Trophoblast cell (in vitro differentiated cells and primary cell): Measurements from ENCODE around the gene TCP11L2.

Experiments used
- DNase-seq, 2 donors: peaks; one replicate each; pipeline ENCODE4 v3.0.0-alpha.2; 2016
- H2AFZ ChIP-seq: 2 replicates; pipeline ENCODE4 v1.6.1; 2013; ENCODE audit warnings: low read length, moderate library complexity, mild to moderate bottlenecking; ENCODE audit not compliant: insufficient read depth, poor library complexity
- H2AK5ac ChIP-seq: 2 replicates; pipeline ENCODE4 v1.6.1; 2013; ENCODE audit warnings: mild to moderate bottlenecking, low read length
- H2BK120ac ChIP-seq: 2 replicates; pipeline ENCODE4 v1.6.1; 2013; ENCODE audit warnings: low read length, mild to moderate bottlenecking, moderate library complexity; ENCODE audit not compliant: insufficient read depth, poor library complexity
- H2BK12ac ChIP-seq: 2 replicates; pipeline ENCODE4 v1.6.1; 2013; ENCODE audit warnings: mild to moderate bottlenecking, low read length, moderate library complexity
- H2BK5ac ChIP-seq: 2 replicates; pipeline ENCODE4 v1.6.1; 2013; ENCODE audit warnings: low read length, low read depth, moderate library complexity, mild to moderate bottlenecking; ENCODE audit not compliant: poor library complexity
- H3K14ac ChIP-seq: 2 replicates; pipeline ENCODE4 v1.6.1; 2013; ENCODE audit warnings: mild to moderate bottlenecking, low read length
- H3K18ac ChIP-seq: 2 replicates; pipeline ENCODE4 v1.6.1; 2013; ENCODE audit warnings: mild to moderate bottlenecking, low read length
- H3K23ac ChIP-seq: 2 replicates; pipeline ENCODE4 v1.6.1; 2013; ENCODE audit warnings: low read length
- H3K27ac ChIP-seq: 2 replicates; pipeline ENCODE4 v1.5.1; 2013; ENCODE audit warnings: low read depth, mild to moderate bottlenecking, inconsistent platforms, low read length, moderate library complexity
- H3K27me3 ChIP-seq: 2 replicates; pipeline ENCODE4 v1.6.1; 2013; ENCODE audit warnings: inconsistent platforms, mild to moderate bottlenecking, low read length, moderate library complexity; ENCODE audit not compliant: insufficient read depth
- H3K36me3 ChIP-seq, 2 experiments: 1 replicate in 1 of 2; 2 replicates in 1 of 2; pipeline ENCODE4 v1.6.1; 2013; ENCODE audit warnings: low read length in 2 of 2, mild to moderate bottlenecking in 2 of 2, moderate library complexity in 1 of 2; ENCODE audit not compliant: insufficient read depth in 2 of 2, control insufficient read depth in 1 of 2
- H3K4ac ChIP-seq: 2 replicates; pipeline ENCODE4 v1.6.1; 2013; ENCODE audit warnings: low read depth, mild to moderate bottlenecking, low read length, moderate library complexity
- H3K4me1 ChIP-seq, 2 experiments: 1 replicate in 1 of 2; 2 replicates in 1 of 2; pipeline ENCODE4 v1.6.1; 2013; ENCODE audit warnings: low read length in 2 of 2, mild to moderate bottlenecking in 2 of 2, moderate library complexity in 1 of 2; ENCODE audit not compliant: insufficient read depth in 2 of 2, control insufficient read depth in 1 of 2
- H3K4me2 ChIP-seq: 2 replicates; pipeline ENCODE4 v1.6.1; 2013; ENCODE audit warnings: inconsistent platforms, mild to moderate bottlenecking, low read length, moderate library complexity
- H3K4me3 ChIP-seq: 2 replicates; pipeline ENCODE4 v1.5.1; 2013; ENCODE audit warnings: mild to moderate bottlenecking, low read depth, low read length, inconsistent platforms
- H3K79me1 ChIP-seq: one replicate; pipeline ENCODE4 v1.6.1; 2013; ENCODE audit warnings: low read length
- H3K79me2 ChIP-seq: 2 replicates; pipeline ENCODE4 v1.6.1; 2013; ENCODE audit warnings: low read length, mild to moderate bottlenecking; ENCODE audit not compliant: control insufficient read depth, insufficient read depth, poor library complexity
- H3K9ac ChIP-seq: 2 replicates; pipeline ENCODE4 v1.6.1; 2013; ENCODE audit warnings: mild to moderate bottlenecking, low read length
- H3K9me3 ChIP-seq: 2 replicates; pipeline ENCODE4 v1.6.1; 2013; ENCODE audit warnings: low read depth, mild to moderate bottlenecking, control low read depth, inconsistent platforms, low read length; ENCODE audit not compliant: insufficient read depth
- H4K12ac ChIP-seq: 2 replicates; pipeline ENCODE4 v1.6.1; 2013; ENCODE audit warnings: low read depth, mild to moderate bottlenecking, low read length, moderate library complexity
- H4K8ac ChIP-seq: 2 replicates; pipeline ENCODE4 v1.6.1; 2013; ENCODE audit warnings: low read depth, mild to moderate bottlenecking, low read length, moderate library complexity
- H4K91ac ChIP-seq: one replicate; pipeline ENCODE4 v1.6.1; 2013; ENCODE audit warnings: low read depth, mild to moderate bottlenecking, low read length, moderate library complexity
- WGBS: extraction: QIAGEN DNeasy Blood & Tissue Kit; methylation state at CpG from one replicate; pipeline ENCODE4 v1.1.7; 2013; ENCODE audit warnings: missing lambda C conversion rate; ENCODE audit not compliant: insufficient read length, insufficient coverage; ENCODE audit errors: extremely low coverage; 5-methylcytosine and 5-hydroxymethylcytosine counted together

TCP11L2 gene

GRCh38 chr12:106348411-106348810, 45.9 kb downstream of the TCP11L2 start:
- Histone ChIP-seq H3K23ac (no peak overlapping the region), H3K18ac (no peak overlapping the region), H2AFZ (no peak overlapping the region), H3K4me3 (no peak overlapping the region), H3K4me2 (no peak overlapping the region), H4K12ac (no peak overlapping the region), H4K91ac (no peak overlapping the region), H4K8ac (no peak overlapping the region), H3K79me2 (no peaks in the 10 kb centered on the region), H3K79me1 (no peaks in the 10 kb centered on the region), H2BK5ac (no peak overlapping the region), H3K27me3 (no peaks in the 10 kb centered on the region), H2BK12ac (no peak overlapping the region), H2BK120ac (no peak overlapping the region), H3K14ac (no peak overlapping the region), H2AK5ac (no peak overlapping the region), H3K9ac (no peak overlapping the region), H3K4ac (no peak overlapping the region), H3K27ac (no peak overlapping the region), H3K4me1 (no peaks in the 10 kb centered on the region), H3K9me3 (no peaks in the 10 kb centered on the region), H3K36me3 (no peaks in the 10 kb centered on the region)
- WGBS = no CpG with 5 or more reads among the region's 4 CpGs
- no peak for DNase-seq

GRCh38 chr12:106353175-106353574, 50.6 kb downstream of the TCP11L2 start:
- no peaks in the 10 kb centered on the region for H3K36me3 ChIP-seq
- no CpG with 5 or more reads among the region's 6 CpGs for WGBS

GRCh38 chr12:106357549-106358395, 55.2 kb downstream of the TCP11L2 start, which contains the start of gene POLR3B:
Gene POLR3B, plus strand, starts transcription at chr12:106357748. Its CDS starts 132 bp downstream, at chr12:106357880.
- H3K9me3 ChIP-seq = no peaks in the 10 kb centered on the region
- H3K9ac ChIP-seq = peak within 1 kb of the TSS; percentile 85
- H4K91ac ChIP-seq = peak within 1 kb of the TSS; percentile 95
- peak within 1 kb of the TSS; percentile 85 for H3K27ac ChIP-seq
- no peaks in the 10 kb centered on the region for H3K4me1 ChIP-seq
- H4K8ac ChIP-seq = peak within 1 kb of the TSS; percentile 97
- no peaks in the 10 kb centered on the region for H3K27me3 ChIP-seq
- H3K23ac ChIP-seq = no peak within 1 kb of the TSS
- peak within 1 kb of the TSS; percentile 91 for H4K12ac ChIP-seq
- no CpG with 5 or more reads among the region's 63 CpGs for WGBS
- peak within 1 kb of the TSS; percentile 91 for H2BK5ac ChIP-seq
- peak within 1 kb of the TSS; percentile 50 for H3K4ac ChIP-seq
- DNase-seq = peak; percentile 92 to 98
- peak within 1 kb of the TSS; percentile 93 for H3K14ac ChIP-seq
- peak within 1 kb of the TSS; percentile 72 for H3K4me2 ChIP-seq
- H3K4me3 ChIP-seq = peak within 1 kb of the TSS; percentile 86
- H3K18ac ChIP-seq = peak within 1 kb of the TSS; percentile 91
- peaks cover 10% of the 10 kb centered on the region for H3K79me1 ChIP-seq
- H3K79me2 ChIP-seq = peaks cover 2% of the 10 kb centered on the region
- H2BK12ac ChIP-seq = peak within 1 kb of the TSS; percentile 29
- peak within 1 kb of the TSS; percentile 93 for H2AFZ ChIP-seq
- H3K36me3 ChIP-seq = no peaks in the 10 kb centered on the region
- peak within 1 kb of the TSS; percentile 89 for H2BK120ac ChIP-seq
- no peak within 1 kb of the TSS for H2AK5ac ChIP-seq

More at GRCh38 chr12:106353175-106353574, 50.6 kb downstream of the TCP11L2 start:
- Histone ChIP-seq H3K4me1 (no peaks in the 10 kb centered on the region), H2BK5ac (no peak overlapping the region), H3K27me3 (no peaks in the 10 kb centered on the region), H3K79me1 (peaks cover 5% of the 10 kb centered on the region), H4K91ac (no peak overlapping the region), H2BK12ac (no peak overlapping the region), H3K4ac (no peak overlapping the region), H3K79me2 (peaks cover 2% of the 10 kb centered on the region), H3K4me2 (no peak overlapping the region), H3K9ac (no peak overlapping the region), H2BK120ac (no peak overlapping the region), H3K27ac (no peak overlapping the region), H3K18ac (no peak overlapping the region), H4K8ac (no peak overlapping the region), H3K9me3 (no peaks in the 10 kb centered on the region), H3K4me3 (no peak overlapping the region), H2AFZ (no peak overlapping the region), H3K23ac (no peak overlapping the region), H2AK5ac (no peak overlapping the region), H3K14ac (no peak overlapping the region), H4K12ac (no peak overlapping the region)
- no peak for DNase-seq

GRCh38 chr12:106358396-106359241, 56.1 kb downstream of the TCP11L2 start:
- peak overlapping the region; percentile 86 for H3K4me3 ChIP-seq
- peak overlapping the region; percentile 85 for H2AFZ ChIP-seq
- peak overlapping the region; percentile 11 for H4K12ac ChIP-seq
- no peaks in the 10 kb centered on the region for H3K27me3 ChIP-seq
- WGBS = no CpG with 5 or more reads among the region's 17 CpGs
- H3K4ac ChIP-seq = peak overlapping the region; percentile 19
- peak overlapping the region; percentile 85 for H3K27ac ChIP-seq
- no peaks in the 10 kb centered on the region for H3K4me1 ChIP-seq
- H3K9ac ChIP-seq = no peak overlapping the region
- H3K9me3 ChIP-seq = no peaks in the 10 kb centered on the region
- no peak overlapping the region for H3K23ac ChIP-seq
- DNase-seq = peak; percentile 93 to 98
- H3K18ac ChIP-seq = no peak overlapping the region
- H2BK12ac ChIP-seq = peak overlapping the region; percentile 12
- peak overlapping the region; percentile 17 for H4K8ac ChIP-seq
- H3K36me3 ChIP-seq = no peaks in the 10 kb centered on the region
- H3K14ac ChIP-seq = peak overlapping the region; percentile 35
- peak overlapping the region; percentile 34 for H2BK5ac ChIP-seq
- peaks cover 10% of the 10 kb centered on the region for H3K79me1 ChIP-seq
- H3K4me2 ChIP-seq = peak overlapping the region; percentile 72
- peak overlapping the region; percentile 48 for H2BK120ac ChIP-seq
- peak overlapping the region; percentile 72 for H4K91ac ChIP-seq
- peaks cover 2% of the 10 kb centered on the region for H3K79me2 ChIP-seq
- H2AK5ac ChIP-seq = no peak overlapping the region
